Measurements from ENCODE around the gene ENSA. TPM values are rescaled to one million over a fixed set of nuclear protein-coding genes. Genes with fewer than 3 reads are reported as not detected.

The ENSA gene
- total RNA-seq, 1 experiment from 2014 or later: 207 TPM

- no peaks in the 10 kb centered on the region for H3K36me3 ChIP-seq (ENCODE audit: control insufficient read depth, insufficient read depth, low read length)
- ATAC-seq (no peak), DNase-seq (ENCODE audit: low read depth, low spot score) (no peak)
- no peak overlapping the region for H3K4me3 ChIP-seq (ENCODE audit: low read depth in 2 of 2, low read length in 2 of 2)
- H3K4me1 ChIP-seq (ENCODE audit: control insufficient read depth, insufficient read depth, low read length): no peaks in the 10 kb centered on the region
- intact Hi-C loops (cut with micrococcal nuclease; ENCODE audit: unreplicated experiment) (no loop called here), in situ Hi-C loops (cut with HindIII; ENCODE audit: low pct_unique_long_range_greater_than_20kb, low sequenced_read_pairs) (no loop called here)
- ChIA-PET POLR2A (no interaction called here), CTCF (no interaction called here)
- TF ChIP-seq SIN3A (IDR thresholded peaks at IDR 0.05; ENCODE audit: borderline replicate concordance, insufficient read depth, low read depth, low read length) (no peak), TCF7L2 (IDR thresholded peaks at IDR 0.05; ENCODE audit: low read depth, low read length) (no peak), POLR2AphosphoS5 (IDR thresholded peaks at IDR 0.05; ENCODE audit: low read depth, low read length) (no peak)
- TF ChIP-seq, protein P1, sequence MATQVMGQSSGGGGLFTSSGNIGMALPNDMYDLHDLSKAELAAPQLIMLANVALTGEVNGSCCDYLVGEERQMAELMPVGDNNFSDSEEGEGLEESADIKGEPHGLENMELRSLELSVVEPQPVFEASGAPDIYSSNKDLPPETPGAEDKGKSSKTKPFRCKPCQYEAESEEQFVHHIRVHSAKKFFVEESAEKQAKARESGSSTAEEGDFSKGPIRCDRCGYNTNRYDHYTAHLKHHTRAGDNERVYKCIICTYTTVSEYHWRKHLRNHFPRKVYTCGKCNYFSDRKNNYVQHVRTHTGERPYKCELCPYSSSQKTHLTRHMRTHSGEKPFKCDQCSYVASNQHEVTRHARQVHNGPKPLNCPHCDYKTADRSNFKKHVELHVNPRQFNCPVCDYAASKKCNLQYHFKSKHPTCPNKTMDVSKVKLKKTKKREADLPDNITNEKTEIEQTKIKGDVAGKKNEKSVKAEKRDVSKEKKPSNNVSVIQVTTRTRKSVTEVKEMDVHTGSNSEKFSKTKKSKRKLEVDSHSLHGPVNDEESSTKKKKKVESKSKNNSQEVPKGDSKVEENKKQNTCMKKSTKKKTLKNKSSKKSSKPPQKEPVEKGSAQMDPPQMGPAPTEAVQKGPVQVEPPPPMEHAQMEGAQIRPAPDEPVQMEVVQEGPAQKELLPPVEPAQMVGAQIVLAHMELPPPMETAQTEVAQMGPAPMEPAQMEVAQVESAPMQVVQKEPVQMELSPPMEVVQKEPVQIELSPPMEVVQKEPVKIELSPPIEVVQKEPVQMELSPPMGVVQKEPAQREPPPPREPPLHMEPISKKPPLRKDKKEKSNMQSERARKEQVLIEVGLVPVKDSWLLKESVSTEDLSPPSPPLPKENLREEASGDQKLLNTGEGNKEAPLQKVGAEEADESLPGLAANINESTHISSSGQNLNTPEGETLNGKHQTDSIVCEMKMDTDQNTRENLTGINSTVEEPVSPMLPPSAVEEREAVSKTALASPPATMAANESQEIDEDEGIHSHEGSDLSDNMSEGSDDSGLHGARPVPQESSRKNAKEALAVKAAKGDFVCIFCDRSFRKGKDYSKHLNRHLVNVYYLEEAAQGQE (IDR thresholded peaks at IDR 0.05; ENCODE audit: insufficient read depth in 1 of 2, low read depth in 2 of 2, low read length in 1 of 2): no peak
- TF ChIP-seq, protein P2, sequence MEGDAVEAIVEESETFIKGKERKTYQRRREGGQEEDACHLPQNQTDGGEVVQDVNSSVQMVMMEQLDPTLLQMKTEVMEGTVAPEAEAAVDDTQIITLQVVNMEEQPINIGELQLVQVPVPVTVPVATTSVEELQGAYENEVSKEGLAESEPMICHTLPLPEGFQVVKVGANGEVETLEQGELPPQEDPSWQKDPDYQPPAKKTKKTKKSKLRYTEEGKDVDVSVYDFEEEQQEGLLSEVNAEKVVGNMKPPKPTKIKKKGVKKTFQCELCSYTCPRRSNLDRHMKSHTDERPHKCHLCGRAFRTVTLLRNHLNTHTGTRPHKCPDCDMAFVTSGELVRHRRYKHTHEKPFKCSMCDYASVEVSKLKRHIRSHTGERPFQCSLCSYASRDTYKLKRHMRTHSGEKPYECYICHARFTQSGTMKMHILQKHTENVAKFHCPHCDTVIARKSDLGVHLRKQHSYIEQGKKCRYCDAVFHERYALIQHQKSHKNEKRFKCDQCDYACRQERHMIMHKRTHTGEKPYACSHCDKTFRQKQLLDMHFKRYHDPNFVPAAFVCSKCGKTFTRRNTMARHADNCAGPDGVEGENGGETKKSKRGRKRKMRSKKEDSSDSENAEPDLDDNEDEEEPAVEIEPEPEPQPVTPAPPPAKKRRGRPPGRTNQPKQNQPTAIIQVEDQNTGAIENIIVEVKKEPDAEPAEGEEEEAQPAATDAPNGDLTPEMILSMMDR (IDR thresholded peaks at IDR 0.05): no peak
- H3K27me3 ChIP-seq (ENCODE audit: control insufficient read depth, insufficient read depth, low read length): no peaks in the 10 kb centered on the region
- no peaks in the 10 kb centered on the region for H3K9me3 ChIP-seq (ENCODE audit: control insufficient read depth, insufficient read depth, low read depth, low read length)
- BruUV-seq (replicated peaks): no TSS peak
- no peak overlapping the region for H3K27ac ChIP-seq (ENCODE audit: low read length)
These were observed 45.5 kb upstream of the ENSA start for GRCh38 chr1:150674881-150675280.

DNA sequence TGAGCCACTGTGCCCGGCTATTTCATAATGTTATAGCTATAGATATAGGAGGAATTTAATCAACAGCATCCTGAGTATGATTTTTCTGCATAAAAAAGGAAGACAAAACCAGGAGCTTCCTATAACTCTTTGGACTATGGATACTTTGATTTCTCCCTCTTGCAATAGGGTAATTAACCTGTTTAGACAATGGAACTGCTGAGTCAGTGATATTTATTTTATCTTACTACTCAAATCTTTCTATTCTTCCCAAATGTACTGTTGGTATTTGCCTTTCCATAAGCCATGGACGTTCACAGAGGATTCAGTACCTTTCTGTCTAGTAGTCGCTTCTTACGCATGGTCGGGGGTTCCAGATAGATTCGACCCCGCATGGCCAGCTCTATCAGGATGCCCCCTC, 33.9 kb upstream of the ENSA start:
- ChIA-PET CTCF (no interaction called here), POLR2A (no interaction called here)
- Histone ChIP-seq H3K27ac (ENCODE audit: low read length) (no peak overlapping the region), H3K4me3 (ENCODE audit: low read depth in 2 of 2, low read length in 2 of 2) (no peak overlapping the region), H3K4me1 (ENCODE audit: control insufficient read depth, insufficient read depth, low read length) (no peaks in the 10 kb centered on the region), H3K27me3 (ENCODE audit: control insufficient read depth, insufficient read depth, low read length) (no peaks in the 10 kb centered on the region), H3K36me3 (ENCODE audit: control insufficient read depth, insufficient read depth, low read length) (no peaks in the 10 kb centered on the region; the same call in 1 of the 2 replicates), H3K9me3 (ENCODE audit: control insufficient read depth, insufficient read depth, low read depth, low read length) (no peaks in the 10 kb centered on the region)
- DNase-seq (ENCODE audit: low read depth, low spot score): no peak
- BruUV-seq (replicated peaks): no TSS peak
- intact Hi-C loops (cut with micrococcal nuclease; ENCODE audit: unreplicated experiment): no loop called here
- no peak for ATAC-seq
- TF ChIP-seq TCF7L2 (IDR thresholded peaks at IDR 0.05; ENCODE audit: low read depth, low read length) (no peak), POLR2AphosphoS5 (IDR thresholded peaks at IDR 0.05; ENCODE audit: low read depth, low read length) (no peak), SIN3A (IDR thresholded peaks at IDR 0.05; ENCODE audit: borderline replicate concordance, insufficient read depth, low read depth, low read length) (no peak)
- TF ChIP-seq, protein P2 (IDR thresholded peaks at IDR 0.05): no peak
- TF ChIP-seq, protein P1 (IDR thresholded peaks at IDR 0.05; ENCODE audit: insufficient read depth in 1 of 2, low read depth in 2 of 2, low read length in 1 of 2): no peak
- in situ Hi-C loops (cut with HindIII; ENCODE audit: low pct_unique_long_range_greater_than_20kb, low sequenced_read_pairs): no loop called here

Data from Panc1 (cell line).